SH-SY5Y (cell line): ENCODE data around the gene WIPF2.

Experiments
- GATA2 ChIP-seq: IDR thresholded peaks from 2 replicates; pipeline ENCODE4 v1.6.1; 2011; ENCODE audit warnings: mild to moderate bottlenecking, low read depth, low read length
- GATA3 ChIP-seq: IDR thresholded peaks from 2 replicates; pipeline ENCODE4 v1.6.1; 2011; ENCODE audit warnings: low read depth, mild to moderate bottlenecking, low read length, moderate library complexity

GRCh38 chr17:40290629-40291280, 71.7 kb downstream of the WIPF2 start:
- no peak for TF ChIP-seq GATA3
- no peak for TF ChIP-seq GATA2
